ENCODE data around the gene MYADML2. TPM values are rescaled to one million over a fixed set of nuclear protein-coding genes. Genes with fewer than 3 reads are reported as not detected.

Gene MYADML2
- total and polyA plus RNA-seq, 10 of the 15 experiments (the other 5 are each of a cell fraction or from before 2014, with no cell fraction given): not detected

DNA sequence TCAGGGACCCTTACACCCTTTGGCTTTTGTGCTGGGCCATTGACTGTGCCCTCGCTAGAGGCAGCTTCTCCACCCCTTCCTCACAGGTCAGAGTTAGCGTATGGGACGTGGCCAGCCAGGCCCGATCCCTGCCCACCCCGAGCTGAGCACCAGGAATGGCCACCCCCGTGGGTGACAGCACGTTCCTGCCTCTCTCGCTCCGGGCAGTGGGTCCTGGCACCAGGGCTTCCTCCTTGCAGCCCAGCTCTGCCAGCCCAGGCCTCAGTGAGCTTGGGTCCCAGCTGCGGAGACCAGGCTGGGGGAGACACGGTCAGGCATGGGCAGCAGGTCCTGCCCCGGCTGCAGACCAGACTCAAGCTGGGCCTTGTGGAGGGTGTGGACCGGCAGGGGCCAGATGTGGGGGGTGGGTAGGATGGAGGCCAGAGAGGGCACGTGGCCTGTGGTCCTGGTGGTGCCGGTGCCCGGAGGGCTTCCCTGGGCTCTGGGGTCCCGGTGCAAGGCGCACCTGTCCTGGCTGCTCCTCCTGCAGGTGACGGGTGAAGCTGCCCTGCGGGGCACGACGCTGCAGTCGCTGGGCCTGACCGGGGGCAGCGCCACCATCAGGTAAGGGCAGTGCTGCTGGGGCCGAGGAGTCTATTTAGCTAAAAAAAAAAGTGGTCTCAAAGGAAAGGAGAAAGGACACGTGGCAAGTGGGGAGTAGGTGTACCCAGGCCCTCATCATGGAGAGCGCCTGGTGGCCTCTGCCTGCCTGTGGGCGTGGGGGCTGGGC, 48.6 kb upstream of the MYADML2 start:
- no TSS peak for BruUV-seq (replicated peaks)
- CTCF ChIA-PET: no interaction called here
- in situ Hi-C loops (cut with MboI): no loop called here
- TF ChIP-seq TCF12 (IDR thresholded peaks at IDR 0.05; ENCODE audit: low read depth, low read length) (no peak), NFIC (IDR thresholded peaks at IDR 0.05; ENCODE audit: low read depth, low read length) (no peak), DPF2 (IDR thresholded peaks at IDR 0.05) (no peak), SRF (IDR thresholded peaks at IDR 0.05; ENCODE audit: low read depth in 2 of 2, low read length in 2 of 2) (no peak), ZZZ3 (IDR thresholded peaks at IDR 0.05; ENCODE audit: control insufficient read depth, insufficient read length, low read depth) (no peak), MYC (IDR thresholded peaks at IDR 0.05; ENCODE audit: insufficient read depth, insufficient read length, insufficient replicate concordance, low read length, severe bottlenecking) (no peak), CREB1 (IDR thresholded peaks at IDR 0.05; ENCODE audit: low read depth) (no peak), SP1 (IDR thresholded peaks at IDR 0.05; ENCODE audit: low read depth, low read length) (no peak), NR2C1 (IDR thresholded peaks at IDR 0.05) (no peak)
- TF ChIP-seq, protein P1, sequence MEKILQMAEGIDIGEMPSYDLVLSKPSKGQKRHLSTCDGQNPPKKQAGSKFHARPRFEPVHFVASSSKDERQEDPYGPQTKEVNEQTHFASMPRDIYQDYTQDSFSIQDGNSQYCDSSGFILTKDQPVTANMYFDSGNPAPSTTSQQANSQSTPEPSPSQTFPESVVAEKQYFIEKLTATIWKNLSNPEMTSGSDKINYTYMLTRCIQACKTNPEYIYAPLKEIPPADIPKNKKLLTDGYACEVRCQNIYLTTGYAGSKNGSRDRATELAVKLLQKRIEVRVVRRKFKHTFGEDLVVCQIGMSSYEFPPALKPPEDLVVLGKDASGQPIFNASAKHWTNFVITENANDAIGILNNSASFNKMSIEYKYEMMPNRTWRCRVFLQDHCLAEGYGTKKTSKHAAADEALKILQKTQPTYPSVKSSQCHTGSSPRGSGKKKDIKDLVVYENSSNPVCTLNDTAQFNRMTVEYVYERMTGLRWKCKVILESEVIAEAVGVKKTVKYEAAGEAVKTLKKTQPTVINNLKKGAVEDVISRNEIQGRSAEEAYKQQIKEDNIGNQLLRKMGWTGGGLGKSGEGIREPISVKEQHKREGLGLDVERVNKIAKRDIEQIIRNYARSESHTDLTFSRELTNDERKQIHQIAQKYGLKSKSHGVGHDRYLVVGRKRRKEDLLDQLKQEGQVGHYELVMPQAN (conservative IDR thresholded peaks at IDR 0.05): no peak
- TF ChIP-seq, protein P2, sequence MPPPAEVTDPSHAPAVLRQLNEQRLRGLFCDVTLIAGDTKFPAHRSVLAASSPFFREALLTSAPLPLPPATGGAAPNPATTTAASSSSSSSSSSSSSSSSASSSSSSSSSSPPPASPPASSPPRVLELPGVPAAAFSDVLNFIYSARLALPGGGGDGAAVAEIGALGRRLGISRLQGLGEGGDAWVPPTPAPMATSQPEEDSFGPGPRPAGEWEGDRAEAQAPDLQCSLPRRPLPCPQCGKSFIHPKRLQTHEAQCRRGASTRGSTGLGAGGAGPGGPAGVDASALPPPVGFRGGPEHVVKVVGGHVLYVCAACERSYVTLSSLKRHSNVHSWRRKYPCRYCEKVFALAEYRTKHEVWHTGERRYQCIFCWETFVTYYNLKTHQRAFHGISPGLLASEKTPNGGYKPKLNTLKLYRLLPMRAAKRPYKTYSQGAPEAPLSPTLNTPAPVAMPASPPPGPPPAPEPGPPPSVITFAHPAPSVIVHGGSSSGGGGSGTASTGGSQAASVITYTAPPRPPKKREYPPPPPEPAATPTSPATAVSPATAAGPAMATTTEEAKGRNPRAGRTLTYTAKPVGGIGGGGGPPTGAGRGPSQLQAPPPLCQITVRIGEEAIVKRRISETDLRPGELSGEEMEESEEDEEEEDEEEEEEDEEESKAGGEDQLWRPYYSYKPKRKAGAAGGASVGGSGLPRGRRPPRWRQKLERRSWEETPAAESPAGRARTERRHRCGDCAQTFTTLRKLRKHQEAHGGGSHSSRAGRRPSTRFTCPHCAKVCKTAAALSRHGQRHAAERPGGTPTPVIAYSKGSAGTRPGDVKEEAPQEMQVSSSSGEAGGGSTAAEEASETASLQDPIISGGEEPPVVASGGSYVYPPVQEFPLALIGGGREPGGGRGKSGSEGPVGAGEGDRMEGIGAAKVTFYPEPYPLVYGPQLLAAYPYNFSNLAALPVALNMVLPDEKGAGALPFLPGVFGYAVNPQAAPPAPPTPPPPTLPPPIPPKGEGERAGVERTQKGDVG (CRISPR knock-in tag; IDR thresholded peaks at IDR 0.05): no peak
- TF ChIP-seq, protein P3, sequence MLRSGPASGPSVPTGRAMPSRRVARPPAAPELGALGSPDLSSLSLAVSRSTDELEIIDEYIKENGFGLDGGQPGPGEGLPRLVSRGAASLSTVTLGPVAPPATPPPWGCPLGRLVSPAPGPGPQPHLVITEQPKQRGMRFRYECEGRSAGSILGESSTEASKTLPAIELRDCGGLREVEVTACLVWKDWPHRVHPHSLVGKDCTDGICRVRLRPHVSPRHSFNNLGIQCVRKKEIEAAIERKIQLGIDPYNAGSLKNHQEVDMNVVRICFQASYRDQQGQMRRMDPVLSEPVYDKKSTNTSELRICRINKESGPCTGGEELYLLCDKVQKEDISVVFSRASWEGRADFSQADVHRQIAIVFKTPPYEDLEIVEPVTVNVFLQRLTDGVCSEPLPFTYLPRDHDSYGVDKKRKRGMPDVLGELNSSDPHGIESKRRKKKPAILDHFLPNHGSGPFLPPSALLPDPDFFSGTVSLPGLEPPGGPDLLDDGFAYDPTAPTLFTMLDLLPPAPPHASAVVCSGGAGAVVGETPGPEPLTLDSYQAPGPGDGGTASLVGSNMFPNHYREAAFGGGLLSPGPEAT (IDR thresholded peaks at IDR 0.05; ENCODE audit: low read depth): no peak
- TF ChIP-seq, protein P4, sequence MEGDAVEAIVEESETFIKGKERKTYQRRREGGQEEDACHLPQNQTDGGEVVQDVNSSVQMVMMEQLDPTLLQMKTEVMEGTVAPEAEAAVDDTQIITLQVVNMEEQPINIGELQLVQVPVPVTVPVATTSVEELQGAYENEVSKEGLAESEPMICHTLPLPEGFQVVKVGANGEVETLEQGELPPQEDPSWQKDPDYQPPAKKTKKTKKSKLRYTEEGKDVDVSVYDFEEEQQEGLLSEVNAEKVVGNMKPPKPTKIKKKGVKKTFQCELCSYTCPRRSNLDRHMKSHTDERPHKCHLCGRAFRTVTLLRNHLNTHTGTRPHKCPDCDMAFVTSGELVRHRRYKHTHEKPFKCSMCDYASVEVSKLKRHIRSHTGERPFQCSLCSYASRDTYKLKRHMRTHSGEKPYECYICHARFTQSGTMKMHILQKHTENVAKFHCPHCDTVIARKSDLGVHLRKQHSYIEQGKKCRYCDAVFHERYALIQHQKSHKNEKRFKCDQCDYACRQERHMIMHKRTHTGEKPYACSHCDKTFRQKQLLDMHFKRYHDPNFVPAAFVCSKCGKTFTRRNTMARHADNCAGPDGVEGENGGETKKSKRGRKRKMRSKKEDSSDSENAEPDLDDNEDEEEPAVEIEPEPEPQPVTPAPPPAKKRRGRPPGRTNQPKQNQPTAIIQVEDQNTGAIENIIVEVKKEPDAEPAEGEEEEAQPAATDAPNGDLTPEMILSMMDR (IDR thresholded peaks at IDR 0.05 in 2 of 3, conservative IDR thresholded peaks at IDR 0.05 in 1 of 3; ENCODE audit: control insufficient read depth in 2 of 3, extremely low read depth in 1 of 3, insufficient read depth in 1 of 3, low read depth in 3 of 3, low read length in 3 of 3): no peak

More for the DNA sequence above, 48.6 kb upstream of the MYADML2 start:
- no peak overlapping the region for H3K4me2 ChIP-seq (ENCODE audit: control insufficient read depth, insufficient read depth)
- H3K4me3 ChIP-seq: no peak overlapping the region
- intact Hi-C loops (cut with micrococcal nuclease; ENCODE audit: unreplicated experiment): no loop called here
- ATAC-seq (no peak), DNase-seq (ENCODE audit: low read depth, low spot score) (no peak), FAIRE-seq (no peak)
- WGBS (ENCODE audit: insufficient coverage, insufficient replicate concordance, low lambda C conversion rate, missing lambda C conversion rate): 92% methylated on average over 22 of the region's 29 CpGs
- H4K20me1 ChIP-seq (ENCODE audit: control insufficient read depth, insufficient read depth): no peaks in the 10 kb centered on the region
- ChIA-PET SMC1A (ENCODE audit: uncharacterized antibody, unreplicated experiment) (interaction anchor here (0.6 kb wide), 1 partner anchor 43 kb away, joined by 4 read pairs; no protein-coding TSS in a partner anchor), RAD21 (ENCODE audit: unreplicated experiment) (no interaction called here), POLR2A (no interaction called here)
- H2AFZ ChIP-seq (ENCODE audit: control insufficient read depth, low read depth, low read length): no peak overlapping the region
- H3K79me2 ChIP-seq (ENCODE audit: control insufficient read depth, insufficient read depth, low read length): no peaks in the 10 kb centered on the region
- H3K27me3 ChIP-seq (replicated peaks in 1 of 2; ENCODE audit: control insufficient read depth in 2 of 2, insufficient read depth in 2 of 2, low read length in 1 of 2): no peaks in the 10 kb centered on the region
- no peaks in the 10 kb centered on the region for H3K9me3 ChIP-seq (replicated peaks; ENCODE audit: control insufficient read depth, insufficient read depth, low read length)
- no peak overlapping the region for H3K9ac ChIP-seq (ENCODE audit: control insufficient read depth, insufficient read depth, low read length)
- H3K27ac ChIP-seq (ENCODE audit: control insufficient read depth, insufficient read depth): no peak overlapping the region
- H3K4me1 ChIP-seq (ENCODE audit: control insufficient read depth, insufficient read depth, low read length): no peaks in the 10 kb centered on the region
- H3K36me3 ChIP-seq (ENCODE audit: control insufficient read depth in 2 of 2, insufficient read depth in 2 of 2, low read length in 1 of 2): peaks cover 0 to 3% of the 10 kb centered on the region in 2 experiments; a peak in 3 of 4 replicates

Measured in GM12878 (cell line).